IMR-90 (cell line): ENCODE results near the gene PRR12. TPM values are rescaled to one million over a fixed set of nuclear protein-coding genes. Genes with fewer than 3 reads are reported as not detected.

Source experiments
- ATAC-seq: fragments of 200-7000 bp; cut with Tn5 transposase; 2 replicates; pipeline ENCODE4 v1.9.1; 2020; ENCODE audit warnings: low read depth, mild to moderate bottlenecking, moderate library complexity
- BruUV-seq: library from RNA; stranded (reverse); fragments of 400-500 nt; replicated peaks from 2 replicates; lab custom pipeline; 2021; lab: Mats Ljungman, UMichigan
- CTCF ChIA-PET: fragments of 300-600 bp; formaldehyde crosslinking; extraction: SDS; loops from one replicate; lab custom pipeline; 2021; ENCODE audit warnings: antibody characterized with exemption; lab: Yijun Ruan, JAX
- POLR2A ChIA-PET: fragments of 300-600 bp; sonication (Branson Sonifier 250); formaldehyde crosslinking; loops from one replicate; lab custom pipeline; 2022; ENCODE audit warnings: antibody characterized with exemption; ENCODE audit not compliant: unreplicated experiment; lab: Charles Lee
- DNase-seq: peaks from one replicate; pipeline ENCODE4 v3.0.0; 2013
- H2AFZ ChIP-seq: replicated peaks from 2 replicates; pipeline ENCODE3; 2013; ENCODE audit warnings: low read length, mild to moderate bottlenecking; ENCODE audit not compliant: poor library complexity
- H2AK5ac ChIP-seq: 2 replicates; pipeline ENCODE4 v1.6.1; 2013; ENCODE audit warnings: low read depth, low read length, inconsistent platforms
- H2AK9ac ChIP-seq: replicated peaks from 2 replicates; pipeline ENCODE3; 2013; ENCODE audit warnings: mild to moderate bottlenecking, low read depth, low read length, moderate library complexity; ENCODE audit not compliant: poor library complexity
- H2BK120ac ChIP-seq: 2 replicates; pipeline ENCODE4 v1.6.1; 2013; ENCODE audit warnings: low read depth, low read length, inconsistent platforms
- H2BK15ac ChIP-seq: 3 replicates; pipeline ENCODE4 v1.6.1; 2013; ENCODE audit warnings: low read depth, low read length, inconsistent platforms
- H2BK20ac ChIP-seq: 2 replicates; pipeline ENCODE4 v1.6.1; 2013; ENCODE audit warnings: low read depth, mild to moderate bottlenecking, inconsistent platforms, low read length, moderate library complexity
- H2BK5ac ChIP-seq: 2 replicates; pipeline ENCODE4 v1.6.1; 2013; ENCODE audit warnings: mild to moderate bottlenecking, low read depth, low read length, inconsistent platforms; ENCODE audit not compliant: poor library complexity, severe bottlenecking
- H3K14ac ChIP-seq: replicated peaks from 2 replicates; pipeline ENCODE4 v1.6.1; 2013; ENCODE audit warnings: low read depth, low read length, inconsistent platforms
- H3K18ac ChIP-seq: 2 replicates; pipeline ENCODE4 v1.6.1; 2013; ENCODE audit warnings: low read depth, low read length, control low read depth
- H3K23ac ChIP-seq: 2 replicates; pipeline ENCODE4 v1.6.1; 2013; ENCODE audit warnings: low read depth, low read length, inconsistent platforms
- H3K27ac ChIP-seq: 2 replicates; pipeline ENCODE4 v1.5.1; 2013; ENCODE audit warnings: mild to moderate bottlenecking, control low read depth, low read length; ENCODE audit not compliant: insufficient read depth
- H3K27me3 ChIP-seq: 2 replicates; pipeline ENCODE4 v1.6.1; 2013; ENCODE audit warnings: low read length; ENCODE audit not compliant: control insufficient read depth, insufficient read depth
- H3K36me3 ChIP-seq: 2 replicates; pipeline ENCODE4 v1.6.1; 2013; ENCODE audit warnings: low read length, mixed read lengths; ENCODE audit not compliant: control insufficient read depth, insufficient read depth
- H3K4ac ChIP-seq: 2 replicates; pipeline ENCODE4 v1.6.1; 2013; ENCODE audit warnings: low read depth, low read length, inconsistent platforms
- H3K4me1 ChIP-seq: 2 replicates; pipeline ENCODE4 v1.6.1; 2013; ENCODE audit warnings: low read length, mixed read lengths; ENCODE audit not compliant: control insufficient read depth, insufficient read depth
- H3K4me2 ChIP-seq: 2 replicates; pipeline ENCODE4 v1.6.1; 2013; ENCODE audit warnings: low read depth, mild to moderate bottlenecking, control low read depth, low read length, moderate library complexity
- H3K4me3 ChIP-seq: 2 replicates; pipeline ENCODE4 v1.5.1; 2013; ENCODE audit warnings: low read depth, mild to moderate bottlenecking, control low read depth, low read length, moderate library complexity; ENCODE audit not compliant: insufficient read depth
- H3K56ac ChIP-seq: 2 replicates; pipeline ENCODE4 v1.6.1; 2013; ENCODE audit warnings: low read length, inconsistent platforms; ENCODE audit not compliant: insufficient read depth; ENCODE audit errors: extremely low read depth
- H3K79me1 ChIP-seq, 2 experiments: 2 replicates each; pipeline ENCODE4 v1.6.1; 2013; ENCODE audit warnings: low read length in 2 of 2, inconsistent platforms in 1 of 2, low read depth in 1 of 2
- H3K9ac ChIP-seq: 2 replicates; pipeline ENCODE4 v1.6.1; 2013; ENCODE audit warnings: low read depth, low read length, control low read depth
- H3K9me1 ChIP-seq: 2 replicates; pipeline ENCODE4 v1.6.1; 2013; ENCODE audit warnings: low read length, inconsistent platforms; ENCODE audit not compliant: insufficient read depth
- H3K9me3 ChIP-seq: 2 replicates; pipeline ENCODE4 v1.6.1; 2013; ENCODE audit warnings: low read length; ENCODE audit not compliant: control insufficient read depth, insufficient read depth
- H4K20me1 ChIP-seq: 2 replicates; pipeline ENCODE4 v1.6.1; 2013; ENCODE audit warnings: low read length, inconsistent platforms; ENCODE audit not compliant: insufficient read depth
- H4K5ac ChIP-seq: 2 replicates; pipeline ENCODE4 v1.6.1; 2013; ENCODE audit warnings: mild to moderate bottlenecking, low read depth, low read length, control low read depth
- H4K8ac ChIP-seq, 2 experiments: 2 replicates each; pipeline ENCODE4 v1.6.1; 2013; ENCODE audit warnings: low read depth in 2 of 2, low read length in 2 of 2, control low read depth in 1 of 2, inconsistent platforms in 1 of 2
- H4K91ac ChIP-seq: 2 replicates; pipeline ENCODE4 v1.6.1; 2013; ENCODE audit warnings: low read depth, low read length, inconsistent platforms; ENCODE audit not compliant: insufficient read depth
- CEBPB ChIP-seq: IDR thresholded peaks from 2 replicates; pipeline ENCODE4 v1.6.1; 2012; ENCODE audit warnings: low read depth, low read length, improper control_type of control experiment
- CHD1 ChIP-seq: IDR thresholded peaks from 2 replicates; pipeline ENCODE4 v1.6.1; 2012; ENCODE audit warnings: low read depth, low read length, improper control_type of control experiment
- MAZ ChIP-seq: IDR thresholded peaks from 2 replicates; pipeline ENCODE4 v1.6.1; 2012; ENCODE audit warnings: low read depth, mild to moderate bottlenecking, low read length, improper control_type of control experiment, moderate library complexity, borderline replicate concordance
- RFX5 ChIP-seq: IDR thresholded peaks from 2 replicates; pipeline ENCODE4 v1.8.0; 2012; ENCODE audit warnings: low read depth, mild to moderate bottlenecking, low read length, moderate library complexity
- WGBS, 2 experiments: methylation state at CpG; one replicate each; pipeline versions ENCODE4 v1.1.5 to v1.1.7; 2013; ENCODE audit warnings: missing lambda C conversion rate in 2 of 2; ENCODE audit not compliant: insufficient read length in 1 of 2; ENCODE audit errors: extremely low coverage in 2 of 2; 5-methylcytosine and 5-hydroxymethylcytosine counted together
- dilution Hi-C: fragments of 300-500 bp; cut with HindIII; formaldehyde crosslinking; loops from one replicate; pipeline ENCODE4 v1.14.3; 2018; ENCODE audit warnings: low sequenced_read_pairs; ENCODE audit not compliant: unreplicated experiment
- in situ Hi-C: fragments of 300-500 bp; cut with MboI; formaldehyde crosslinking; loops from 3 replicates; pipeline ENCODE4 v1.14.3; 2019; ENCODE audit warnings: low sequenced_read_pairs, inconsistent platforms, mixed read lengths
- intact Hi-C: fragments of 100-400 bp; cut with micrococcal nuclease; formaldehyde crosslinking; loops from 2 replicates; pipeline ENCODE4 v1.10.0; 2022
- polyA plus RNA-seq, 3 experiments: library from polyadenylated mRNA; depleted of rRNA; stranded (reverse); fragments of >200 nt; gene quantifications; 2 replicates each; pipeline ENCODE4 v1.2.3, GENCODE V29; 2012; ENCODE audit warnings: low replicate concordance in 1 of 3
- total RNA-seq: library from RNA; depleted of rRNA; stranded (reverse); fragments of >200 nt; gene quantifications from 2 replicates; pipeline ENCODE4 v1.2.3, GENCODE V29; 2012
- TF ChIP-seq, protein P1 (sequence below): fragments of 150-350 bp; IDR thresholded peaks from 2 replicates; pipeline ENCODE4 v1.6.1; 2016; ENCODE audit warnings: low read depth, mild to moderate bottlenecking, low read length, moderate library complexity, borderline replicate concordance

Gene PRR12
- total and polyA plus RNA-seq, 2 of the 4 experiments (the other 2 are of a cell fraction): 0.36 to 4.1 TPM

DNA sequence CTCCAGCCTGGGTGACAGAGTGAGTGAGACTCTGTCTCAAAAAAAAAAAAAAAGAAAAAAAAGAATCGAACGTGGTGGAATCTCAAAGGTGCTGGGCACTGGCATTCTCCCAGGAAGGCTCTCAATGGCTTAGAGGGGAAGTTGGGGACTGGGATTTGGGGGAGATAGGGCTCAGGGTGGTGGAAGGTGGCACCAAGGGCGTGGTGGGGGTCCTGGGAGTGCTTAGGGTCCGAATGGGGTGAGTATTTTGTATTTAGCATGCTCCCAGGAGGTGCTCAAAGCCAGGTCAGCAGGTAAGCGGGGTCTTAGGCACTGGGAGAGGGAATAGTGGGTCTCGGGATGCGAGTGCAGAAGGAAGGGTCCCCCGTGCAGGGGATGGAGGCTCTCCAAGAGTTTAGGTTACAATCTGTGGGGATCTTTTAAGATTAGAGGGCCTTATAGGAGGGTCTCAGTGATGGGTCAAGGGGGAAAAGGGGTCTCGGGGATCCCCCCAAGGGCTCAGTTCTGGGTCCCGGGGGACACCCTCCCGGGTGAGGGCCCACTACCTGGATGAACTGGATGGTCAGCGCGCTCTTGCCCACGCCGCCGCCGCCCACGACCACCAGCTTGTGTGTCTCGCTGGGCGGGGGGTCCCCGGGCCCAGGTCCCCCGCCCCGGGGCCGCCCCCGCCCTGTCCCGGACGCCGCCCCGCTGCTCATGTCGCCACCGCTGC, 48.6 kb downstream of the PRR12 start:
- H3K79me1 ChIP-seq: peaks cover 29 to 70% of the 10 kb centered on the region in 2 experiments; a peak in 3 of 4 replicates
- H3K4me1 ChIP-seq: peaks cover 7% of the 10 kb centered on the region
- H4K91ac ChIP-seq: peak overlapping the region; percentile 92
- H3K27ac ChIP-seq: peak overlapping the region; percentile 70
- peaks cover 8% of the 10 kb centered on the region; the same call in 1 of the 2 replicates for H3K9me1 ChIP-seq
- H3K14ac ChIP-seq: peak overlapping the region; percentile 94
- H2BK120ac ChIP-seq: peak overlapping the region; percentile 58; the same call in 1 of the 2 replicates
- peaks cover 11% of the 10 kb centered on the region for H4K20me1 ChIP-seq
- BruUV-seq: TSS peak; percentile 58
- peak overlapping the region; percentile 98 for H2AK5ac ChIP-seq
- H2AK9ac ChIP-seq: peak overlapping the region; percentile 99
- 6% methylated on average over 15 of the region's 31 CpGs; no CpG with 5 or more reads in 1 of the 2 experiments for WGBS, 2 experiments
- H3K36me3 ChIP-seq: peaks cover 14% of the 10 kb centered on the region
- peak overlapping the region; percentile 54 for H4K5ac ChIP-seq
- H3K56ac ChIP-seq: peak overlapping the region; percentile 83
- H4K8ac ChIP-seq: peak overlapping the region; percentile 36 to 78; a peak in 2 of 4 replicates
- peak overlapping the region; percentile 87; the same call in 1 of the 2 replicates for H3K23ac ChIP-seq
- ATAC-seq (no peak), DNase-seq (no peak)
- H3K4me2 ChIP-seq: peak overlapping the region; percentile 91
- CTCF ChIA-PET: interaction anchor here (0.6 to 2.5 kb wide), 4 partner anchors 9 to 174 kb away, joined by 3 to 7 read pairs (median 4); partner anchors contain the start of gene FUZ
- dilution Hi-C loops (no loop called here), intact Hi-C loops (loop anchor here (2.0 kb wide), 2 partner anchors 37 to 49 kb away; partner anchors contain the start of genes PRMT1 and PRR12), in situ Hi-C loops (no loop called here)
- H2BK15ac ChIP-seq: peak overlapping the region; percentile 55; the same call in 1 of the 3 replicates
- H3K27me3 ChIP-seq: no peaks in the 10 kb centered on the region
- peak overlapping the region; percentile 86 for H2BK5ac ChIP-seq
- H3K18ac ChIP-seq: peak overlapping the region; percentile 34
- TF ChIP-seq MAZ: no peak
- TF ChIP-seq, protein P1, sequence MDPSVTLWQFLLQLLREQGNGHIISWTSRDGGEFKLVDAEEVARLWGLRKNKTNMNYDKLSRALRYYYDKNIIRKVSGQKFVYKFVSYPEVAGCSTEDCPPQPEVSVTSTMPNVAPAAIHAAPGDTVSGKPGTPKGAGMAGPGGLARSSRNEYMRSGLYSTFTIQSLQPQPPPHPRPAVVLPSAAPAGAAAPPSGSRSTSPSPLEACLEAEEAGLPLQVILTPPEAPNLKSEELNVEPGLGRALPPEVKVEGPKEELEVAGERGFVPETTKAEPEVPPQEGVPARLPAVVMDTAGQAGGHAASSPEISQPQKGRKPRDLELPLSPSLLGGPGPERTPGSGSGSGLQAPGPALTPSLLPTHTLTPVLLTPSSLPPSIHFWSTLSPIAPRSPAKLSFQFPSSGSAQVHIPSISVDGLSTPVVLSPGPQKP: no peak
- no peak for TF ChIP-seq RFX5
- TF ChIP-seq CHD1: no peak
- TF ChIP-seq CEBPB: no peak
- H3K9ac ChIP-seq: peak overlapping the region; percentile 76
- H3K4ac ChIP-seq: peak overlapping the region; percentile 93
- peak overlapping the region; percentile 73 for H2AFZ ChIP-seq
- H2BK20ac ChIP-seq: peak overlapping the region; percentile 30; the same call in 1 of the 2 replicates
- no peaks in the 10 kb centered on the region for H3K9me3 ChIP-seq
- peak overlapping the region; percentile 65 for H3K4me3 ChIP-seq
- POLR2A ChIA-PET: interaction anchor here (1.1 kb wide), 1 partner anchor 37 kb away, joined by 7 read pairs; no protein-coding TSS in a partner anchor
